ENCODE data around the gene CNNM2. TPM values are rescaled to one million over a fixed set of nuclear protein-coding genes. Genes with fewer than 3 reads are reported as not detected.

Gene CNNM2
- total and polyA plus RNA-seq, 4 experiments from 2014 or later, result 3.2 to 14.4 (median 8.2) TPM

GRCh38 chr10:102914781-102915180 is 3.3 kb upstream of the CNNM2 start:
- no peaks in the 10 kb centered on the region for H3K9me3 Mint-ChIP-seq
- no peak overlapping the region for H3K4me3 Mint-ChIP-seq
- no peaks in the 10 kb centered on the region for H3K9me3 ChIP-seq (ENCODE audit: control insufficient read depth in 1 of 2, low read length in 2 of 2)
- H3K4me1 ChIP-seq (ENCODE audit: insufficient read depth, low read length), result peaks cover 19% of the 10 kb centered on the region
- intact Hi-C loops (cut with micrococcal nuclease), result loop anchor here (5.0 kb wide), 3 partner anchors 517 to 1562 kb away; partner anchors contain the start of genes BTRC, NFKB2 and SFR1
- H3K27me3 Mint-ChIP-seq, result peaks cover 4 to 8% of the 10 kb centered on the region in 2 donors
- no peaks in the 10 kb centered on the region for H3K27me3 ChIP-seq (ENCODE audit: insufficient read depth, low read length)
- H3K36me3 Mint-ChIP-seq, result peaks cover 0 to 6% of the 10 kb centered on the region in 2 donors
- H3K36me3 ChIP-seq (ENCODE audit: insufficient read depth, low read length), result no peaks in the 10 kb centered on the region
- no peak for DNase-seq
- POLR2A ChIA-PET (ENCODE audit: partially characterized antibody), result interaction anchor here (0.7 kb wide), 1 partner anchor 474 kb away, joined by 3 read pairs; no protein-coding TSS in a partner anchor
- CTCF ChIA-PET (ENCODE audit: partially characterized antibody), result interaction anchor here (2.0 to 5.7 kb wide), 2 partner anchors 156 to 330 kb away, joined by 8 to 61 read pairs; no protein-coding TSS in a partner anchor
- no peak overlapping the region for H3K27ac Mint-ChIP-seq
- peaks cover 11 to 25% (median 21%) of the 10 kb centered on the region in 4 donors for H3K4me1 Mint-ChIP-seq
- H3K4me3 ChIP-seq (ENCODE audit: low read length in 2 of 2), result no peak overlapping the region
- no peak overlapping the region for H3K27ac ChIP-seq (ENCODE audit: low read depth, low read length)

- Mint-ChIP-seq H3K9me3 (no peaks in the 10 kb centered on the region), H3K36me3 (peaks cover 0 to 6% of the 10 kb centered on the region in 2 donors), H3K4me1 (peaks cover 23 to 39% (median 35%) of the 10 kb centered on the region in 4 donors), H3K4me3 (peak overlapping the region; percentile 43 to 96 (median 87)), H3K27ac (peak overlapping the region in 5 of 7 donors; percentile 18 to 92 (median 79)), H3K27me3 (peaks cover 4 to 8% of the 10 kb centered on the region in 2 donors)
- Histone ChIP-seq H3K27me3 (ENCODE audit: insufficient read depth, low read length) (no peaks in the 10 kb centered on the region), H3K4me1 (ENCODE audit: insufficient read depth, low read length) (peaks cover 33% of the 10 kb centered on the region), H3K9me3 (ENCODE audit: control insufficient read depth in 1 of 2, low read length in 2 of 2) (no peaks in the 10 kb centered on the region), H3K4me3 (ENCODE audit: low read length in 2 of 2) (no peak overlapping the region), H3K36me3 (ENCODE audit: insufficient read depth, low read length) (no peaks in the 10 kb centered on the region), H3K27ac (ENCODE audit: low read depth, low read length) (no peak overlapping the region)
- POLR2A ChIA-PET (ENCODE audit: partially characterized antibody), result interaction anchor here (2.3 to 3.2 kb wide), 2 partner anchors 62 to 153 kb away, joined by 10 to 21 read pairs; partner anchors contain the start of gene BORCS7
- intact Hi-C loops (cut with micrococcal nuclease), result loop anchor here (2.0 to 5.0 kb wide), 4 partner anchors 187 to 1564 kb away; partner anchors contain the start of genes BTRC, NFKB2 and SFR1
- CTCF ChIA-PET (ENCODE audit: partially characterized antibody), result interaction anchor here (0.7 to 5.7 kb wide), 5 partner anchors 80 to 328 kb away, joined by 3 to 61 read pairs (median 13); partner anchors contain the start of gene RPEL1
- no peak for DNase-seq
Observed at GRCh38 chr10:102916173-102916572, 1.9 kb upstream of the CNNM2 start.

- peak overlapping the region; percentile 72 for H3K27ac ChIP-seq (ENCODE audit: low read depth, low read length)
- H3K9me3 ChIP-seq (ENCODE audit: control insufficient read depth in 1 of 2, low read length in 2 of 2), result no peaks in the 10 kb centered on the region
- peak overlapping the region; percentile 84 to 91 for H3K4me3 ChIP-seq (ENCODE audit: low read length in 2 of 2)
- H3K9me3 Mint-ChIP-seq, result no peaks in the 10 kb centered on the region
- H3K27me3 ChIP-seq (ENCODE audit: insufficient read depth, low read length), result no peaks in the 10 kb centered on the region
- peaks cover 32 to 52% (median 46%) of the 10 kb centered on the region in 4 donors for H3K4me1 Mint-ChIP-seq
- no peaks in the 10 kb centered on the region for H3K36me3 ChIP-seq (ENCODE audit: insufficient read depth, low read length)
- peaks cover 46% of the 10 kb centered on the region for H3K4me1 ChIP-seq (ENCODE audit: insufficient read depth, low read length)
- POLR2A ChIA-PET (ENCODE audit: partially characterized antibody), result interaction anchor here (0.8 to 3.2 kb wide), 20 partner anchors 14 to 773 kb away, joined by 3 to 21 read pairs (median 3); partner anchors contain the start of genes ACTR1A, ATP5MK, BORCS7 and NT5C2
- H3K4me3 Mint-ChIP-seq, result peak overlapping the region; percentile 94 to 96 (median 95)
- H3K27ac Mint-ChIP-seq, result peak overlapping the region; percentile 92 to 98 (median 96)
- peaks cover 4 to 6% of the 10 kb centered on the region in 2 donors for H3K27me3 Mint-ChIP-seq
- peak; percentile 79 to 86 (median 81) for DNase-seq
- intact Hi-C loops (cut with micrococcal nuclease), result loop anchor here (1.0 to 5.0 kb wide), 7 partner anchors 82 to 1565 kb away; partner anchors contain the start of genes BTRC, NFKB2 and SFR1
- CTCF ChIA-PET (ENCODE audit: partially characterized antibody), result interaction anchor here (0.6 to 5.7 kb wide), 25 partner anchors 12 to 566 kb away, joined by 3 to 61 read pairs (median 4); partner anchors contain the start of genes PCGF6 and RPEL1
- peaks cover 3 to 6% of the 10 kb centered on the region in 2 donors for H3K36me3 Mint-ChIP-seq
Observed at GRCh38 chr10:102917314-102917961, 656 bp upstream of the CNNM2 start.

- DNase-seq, result peak in 4 of 5 donors; percentile 34 to 62 (median 41)
- H3K4me1 ChIP-seq (ENCODE audit: insufficient read depth, low read length), result peaks cover 60% of the 10 kb centered on the region
- H3K27ac Mint-ChIP-seq, result peak overlapping the region in 5 of 7 donors; percentile 18 to 96 (median 70)
Observed at GRCh38 chr10:102918817-102919245, 737 bp downstream of the CNNM2 start.

GRCh38 chr10:102919246-102919959 is 1.3 kb downstream of the CNNM2 start:
- intact Hi-C loops (cut with micrococcal nuclease), result loop anchor here (5.0 kb wide), 3 partner anchors 522 to 1567 kb away; partner anchors contain the start of genes BTRC, NFKB2 and SFR1
- Mint-ChIP-seq H3K4me3 (peak overlapping the region; percentile 89 to 96 (median 95)), H3K9me3 (no peaks in the 10 kb centered on the region), H3K27ac (peak overlapping the region in 1 of 7 donors; percentile 81), H3K4me1 (peaks cover 42 to 70% (median 60%) of the 10 kb centered on the region in 4 donors), H3K36me3 (peaks cover 4 to 6% of the 10 kb centered on the region in 2 donors), H3K27me3 (peaks cover 0 to 3% of the 10 kb centered on the region in 2 donors)
- CTCF ChIA-PET (ENCODE audit: partially characterized antibody), result no interaction called here
- Histone ChIP-seq H3K27me3 (ENCODE audit: insufficient read depth, low read length) (no peaks in the 10 kb centered on the region), H3K4me1 (ENCODE audit: insufficient read depth, low read length) (peaks cover 64% of the 10 kb centered on the region), H3K36me3 (ENCODE audit: insufficient read depth, low read length) (no peaks in the 10 kb centered on the region), H3K27ac (ENCODE audit: low read depth, low read length) (no peak overlapping the region), H3K4me3 (ENCODE audit: low read length in 2 of 2) (peak overlapping the region; percentile 76 to 84), H3K9me3 (ENCODE audit: control insufficient read depth in 1 of 2, low read length in 2 of 2) (no peaks in the 10 kb centered on the region)
- no peak for DNase-seq
- POLR2A ChIA-PET (ENCODE audit: partially characterized antibody), result interaction anchor here (1.4 kb wide), 1 partner anchor 122 kb away, joined by 3 read pairs; no protein-coding TSS in a partner anchor

More at GRCh38 chr10:102918817-102919245, 737 bp downstream of the CNNM2 start:
- Histone ChIP-seq H3K27me3 (ENCODE audit: insufficient read depth, low read length) (no peaks in the 10 kb centered on the region), H3K9me3 (ENCODE audit: control insufficient read depth in 1 of 2, low read length in 2 of 2) (no peaks in the 10 kb centered on the region), H3K36me3 (ENCODE audit: insufficient read depth, low read length) (no peaks in the 10 kb centered on the region), H3K4me3 (ENCODE audit: low read length in 2 of 2) (peak overlapping the region; percentile 76 to 84), H3K27ac (ENCODE audit: low read depth, low read length) (peak overlapping the region; percentile 72)
- H3K4me3 Mint-ChIP-seq, result peak overlapping the region; percentile 94 to 96 (median 95)
- peaks cover 3 to 5% of the 10 kb centered on the region in 2 donors for H3K27me3 Mint-ChIP-seq
- H3K9me3 Mint-ChIP-seq, result no peaks in the 10 kb centered on the region
- CTCF ChIA-PET (ENCODE audit: partially characterized antibody), result interaction anchor here (0.7 to 5.7 kb wide), 6 partner anchors 83 to 330 kb away, joined by 3 to 61 read pairs (median 18); partner anchors contain the start of genes RPEL1 and WBP1L
- POLR2A ChIA-PET (ENCODE audit: partially characterized antibody), result interaction anchor here (1.0 to 3.2 kb wide), 12 partner anchors 64 to 477 kb away, joined by 3 to 21 read pairs (median 8); partner anchors contain the start of genes ATP5MK, BORCS7, NT5C2 and PCGF6
- H3K36me3 Mint-ChIP-seq, result peaks cover 4 to 6% of the 10 kb centered on the region in 2 donors
- intact Hi-C loops (cut with micrococcal nuclease), result loop anchor here (1.0 to 5.0 kb wide), 9 partner anchors 65 to 1567 kb away; partner anchors contain the start of genes BORCS7, BTRC, NFKB2 and NT5C2
- H3K4me1 Mint-ChIP-seq, result peaks cover 41 to 66% (median 58%) of the 10 kb centered on the region in 4 donors

GRCh38 chr10:102919992-102920739 is 2.1 kb downstream of the CNNM2 start:
- H3K4me3 ChIP-seq (ENCODE audit: low read length in 2 of 2), result peak overlapping the region in 1 of 2 donors; percentile 32
- H3K27ac Mint-ChIP-seq, result peak overlapping the region in 6 of 7 donors; percentile 19 to 81 (median 63)
- H3K36me3 ChIP-seq (ENCODE audit: insufficient read depth, low read length), result no peaks in the 10 kb centered on the region
- H3K27me3 ChIP-seq (ENCODE audit: insufficient read depth, low read length), result no peaks in the 10 kb centered on the region
- H3K27me3 Mint-ChIP-seq, result no peaks in the 10 kb centered on the region
- no peak for DNase-seq
- no peaks in the 10 kb centered on the region for H3K9me3 ChIP-seq (ENCODE audit: control insufficient read depth in 1 of 2, low read length in 2 of 2)
- no peaks in the 10 kb centered on the region for H3K9me3 Mint-ChIP-seq
- H3K4me1 ChIP-seq (ENCODE audit: insufficient read depth, low read length), result peaks cover 61% of the 10 kb centered on the region
- H3K4me3 Mint-ChIP-seq, result peak overlapping the region; percentile 89 to 96 (median 95)
- peaks cover 4 to 6% of the 10 kb centered on the region in 2 donors for H3K36me3 Mint-ChIP-seq
- H3K27ac ChIP-seq (ENCODE audit: low read depth, low read length), result no peak overlapping the region
- ChIA-PET POLR2A (ENCODE audit: partially characterized antibody) (no interaction called here), CTCF (ENCODE audit: partially characterized antibody) (interaction anchor here (0.6 kb wide), 1 partner anchor 9 kb away, joined by 3 read pairs; no protein-coding TSS in a partner anchor)
- H3K4me1 Mint-ChIP-seq, result peaks cover 43 to 70% (median 60%) of the 10 kb centered on the region in 4 donors
- intact Hi-C loops (cut with micrococcal nuclease), result loop anchor here (5.0 kb wide), 3 partner anchors 523 to 1568 kb away; partner anchors contain the start of genes BTRC, NFKB2 and SFR1

Measured in CD4-positive, alpha-beta memory T cell (primary cell).